ENCODE results near the gene HEPHL1.

The HEPHL1 gene

GRCh38 chr11:94024547-94024946 lies 3.4 kb downstream of the HEPHL1 start:
- Mint-ChIP-seq H3K27me3 (ENCODE audit: low read depth, poor library complexity) (peaks cover 7% of the 10 kb centered on the region), H3K36me3 (ENCODE audit: low read depth) (no peaks in the 10 kb centered on the region), H3K9me3 (peaks cover 7% of the 10 kb centered on the region), H3K4me3 (no peak overlapping the region), H3K27ac (no peak overlapping the region), H3K4me1 (peaks cover 12% of the 10 kb centered on the region)
- no peak for DNase-seq
- no peak for TF ChIP-seq CTCF (IDR thresholded peaks at IDR 0.05)

GRCh38 chr11:94025690-94026394 lies 4.7 kb downstream of the HEPHL1 start:
- TF ChIP-seq CTCF (IDR thresholded peaks at IDR 0.05), result no peak
- Mint-ChIP-seq H3K36me3 (ENCODE audit: low read depth) (no peaks in the 10 kb centered on the region), H3K4me1 (peaks cover 7% of the 10 kb centered on the region), H3K27me3 (ENCODE audit: low read depth, poor library complexity) (peaks cover 3% of the 10 kb centered on the region), H3K4me3 (no peak overlapping the region), H3K9me3 (peaks cover 7% of the 10 kb centered on the region), H3K27ac (no peak overlapping the region)
- no peak for DNase-seq

GRCh38 chr11:94027210-94027609 lies 6.1 kb downstream of the HEPHL1 start:
- H3K27me3 Mint-ChIP-seq (ENCODE audit: low read depth, poor library complexity), result peaks cover 6% of the 10 kb centered on the region
- H3K9me3 Mint-ChIP-seq, result peaks cover 7% of the 10 kb centered on the region
- H3K4me1 Mint-ChIP-seq, result no peaks in the 10 kb centered on the region
- no peak for DNase-seq
- TF ChIP-seq CTCF (IDR thresholded peaks at IDR 0.05), result no peak
- H3K4me3 Mint-ChIP-seq, result no peak overlapping the region
- H3K36me3 Mint-ChIP-seq (ENCODE audit: low read depth), result no peaks in the 10 kb centered on the region
- H3K27ac Mint-ChIP-seq, result no peak overlapping the region

GRCh38 chr11:94028436-94028835 lies 7.3 kb downstream of the HEPHL1 start:
- H3K36me3 Mint-ChIP-seq (ENCODE audit: low read depth), result no peaks in the 10 kb centered on the region
- H3K27ac Mint-ChIP-seq, result no peak overlapping the region
- DNase-seq, result no peak
- TF ChIP-seq CTCF (IDR thresholded peaks at IDR 0.05), result no peak
- H3K4me3 Mint-ChIP-seq, result no peak overlapping the region
- peaks cover 6% of the 10 kb centered on the region for H3K27me3 Mint-ChIP-seq (ENCODE audit: low read depth, poor library complexity)
- H3K9me3 Mint-ChIP-seq, result peaks cover 7% of the 10 kb centered on the region
- peaks cover under 1% of the 10 kb centered on the region for H3K4me1 Mint-ChIP-seq

GRCh38 chr11:94030059-94030458 lies 8.9 kb downstream of the HEPHL1 start:
- Mint-ChIP-seq H3K4me3 (no peak overlapping the region), H3K4me1 (peaks cover 14% of the 10 kb centered on the region), H3K36me3 (ENCODE audit: low read depth) (no peaks in the 10 kb centered on the region), H3K9me3 (peaks cover 7% of the 10 kb centered on the region), H3K27ac (no peak overlapping the region), H3K27me3 (ENCODE audit: low read depth, poor library complexity) (peaks cover 8% of the 10 kb centered on the region)
- TF ChIP-seq CTCF (IDR thresholded peaks at IDR 0.05), result no peak
- DNase-seq, result no peak

GRCh38 chr11:94031625-94032024 lies 10.5 kb downstream of the HEPHL1 start:
- Mint-ChIP-seq H3K9me3 (peaks cover 13% of the 10 kb centered on the region), H3K4me3 (no peak overlapping the region), H3K27ac (no peak overlapping the region), H3K27me3 (ENCODE audit: low read depth, poor library complexity) (peaks cover 5% of the 10 kb centered on the region), H3K4me1 (peaks cover 16% of the 10 kb centered on the region), H3K36me3 (ENCODE audit: low read depth) (peaks cover 5% of the 10 kb centered on the region)
- TF ChIP-seq CTCF (IDR thresholded peaks at IDR 0.05), result no peak
- DNase-seq, result no peak
